HepG2 (cell line): ENCODE results near the gene ARFGAP3. TPM values are rescaled to one million over a fixed set of nuclear protein-coding genes. Genes with fewer than 3 reads are reported as not detected.

Source experiments
- ESRRA ChIP-seq: sonication (generic); formaldehyde crosslinking; IDR thresholded peaks from 2 replicates; pipeline ENCODE4 v1.5.1; 2020; ENCODE audit warnings: mild to moderate bottlenecking, low read depth, missing genetic modification reagents
- ZC3H13 ChIP-seq: sonication (generic); formaldehyde crosslinking; IDR thresholded peaks from 2 replicates; pipeline ENCODE4 v1.8.1; 2023; ENCODE audit warnings: mild to moderate bottlenecking, missing genetic modification reagents, moderate library complexity
- polyA plus RNA-seq, 8 experiments: library from polyadenylated mRNA; depleted of rRNA in 3 of 8; stranded (reverse) in 7 of 8; unstranded in 1 of 8; fragments of >200 nt; fragmentation: Illumina TruSeq in 4 of 8; extraction: Trizol in 4 of 8; gene quantifications; 2 replicates each; pipeline versions ENCODE4 v1.2.1 to v1.2.3, GENCODE V29; 2011 to 2016; ENCODE audit warnings: low read depth in 4 of 8, missing spikeins in 1 of 8, mixed read lengths in 1 of 8; ENCODE audit not compliant: insufficient read depth in 1 of 8
- total RNA-seq, 5 experiments: library from RNA; depleted of rRNA; stranded (reverse); fragments of >200 nt; fragmentation: Illumina TruSeq; extraction: Trizol; gene quantifications; 2 replicates each; pipeline ENCODE4 v1.2.3, GENCODE V29; 2016; ENCODE audit warnings: low read depth in 1 of 5
- TF ChIP-seq, protein P1 (sequence below), 2 experiments: fragments of 450-650 bp in 1 of 2; sonication (generic) in 1 of 2; formaldehyde crosslinking in 1 of 2; IDR thresholded peaks; 2 replicates each; pipeline versions ENCODE4 v1.6.1 to v1.8.0; 2016 to 2022; ENCODE audit warnings: antibody characterized with exemption in 1 of 2, mild to moderate bottlenecking in 1 of 2, missing genetic modification reagents in 1 of 2
- TF ChIP-seq, protein P2 (sequence below): sonication (generic); formaldehyde crosslinking; IDR thresholded peaks from 2 replicates; pipeline ENCODE4 v1.4.0; 2020; ENCODE audit warnings: mild to moderate bottlenecking, missing genetic modification reagents

Gene ARFGAP3
- total and polyA plus RNA-seq, 2 of the 13 experiments (the other 11 are each of a cell fraction or from before 2014, with no cell fraction given): 41.7 to 61.6 TPM

DNA sequence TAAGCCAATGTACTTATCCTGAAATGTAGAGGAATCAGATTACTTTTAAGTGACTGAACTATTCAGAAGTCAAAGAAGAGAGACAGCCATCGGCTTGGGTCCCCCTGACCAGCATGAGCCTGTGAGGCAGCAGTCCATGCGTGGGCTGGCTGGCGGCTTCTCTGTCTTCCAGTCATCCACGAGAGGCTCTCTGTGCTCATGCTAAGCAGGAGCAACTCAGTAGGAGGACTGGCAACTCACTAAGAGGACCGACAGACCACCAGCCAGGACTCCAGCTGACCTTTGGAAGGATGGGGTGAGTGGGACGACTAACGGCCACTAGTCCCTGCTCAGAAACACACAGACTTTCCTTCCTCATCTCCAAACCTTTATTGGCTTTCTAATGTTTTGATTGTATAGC is 43.6 kb downstream of the ARFGAP3 start (continued):
- TF ChIP-seq, protein P1, sequence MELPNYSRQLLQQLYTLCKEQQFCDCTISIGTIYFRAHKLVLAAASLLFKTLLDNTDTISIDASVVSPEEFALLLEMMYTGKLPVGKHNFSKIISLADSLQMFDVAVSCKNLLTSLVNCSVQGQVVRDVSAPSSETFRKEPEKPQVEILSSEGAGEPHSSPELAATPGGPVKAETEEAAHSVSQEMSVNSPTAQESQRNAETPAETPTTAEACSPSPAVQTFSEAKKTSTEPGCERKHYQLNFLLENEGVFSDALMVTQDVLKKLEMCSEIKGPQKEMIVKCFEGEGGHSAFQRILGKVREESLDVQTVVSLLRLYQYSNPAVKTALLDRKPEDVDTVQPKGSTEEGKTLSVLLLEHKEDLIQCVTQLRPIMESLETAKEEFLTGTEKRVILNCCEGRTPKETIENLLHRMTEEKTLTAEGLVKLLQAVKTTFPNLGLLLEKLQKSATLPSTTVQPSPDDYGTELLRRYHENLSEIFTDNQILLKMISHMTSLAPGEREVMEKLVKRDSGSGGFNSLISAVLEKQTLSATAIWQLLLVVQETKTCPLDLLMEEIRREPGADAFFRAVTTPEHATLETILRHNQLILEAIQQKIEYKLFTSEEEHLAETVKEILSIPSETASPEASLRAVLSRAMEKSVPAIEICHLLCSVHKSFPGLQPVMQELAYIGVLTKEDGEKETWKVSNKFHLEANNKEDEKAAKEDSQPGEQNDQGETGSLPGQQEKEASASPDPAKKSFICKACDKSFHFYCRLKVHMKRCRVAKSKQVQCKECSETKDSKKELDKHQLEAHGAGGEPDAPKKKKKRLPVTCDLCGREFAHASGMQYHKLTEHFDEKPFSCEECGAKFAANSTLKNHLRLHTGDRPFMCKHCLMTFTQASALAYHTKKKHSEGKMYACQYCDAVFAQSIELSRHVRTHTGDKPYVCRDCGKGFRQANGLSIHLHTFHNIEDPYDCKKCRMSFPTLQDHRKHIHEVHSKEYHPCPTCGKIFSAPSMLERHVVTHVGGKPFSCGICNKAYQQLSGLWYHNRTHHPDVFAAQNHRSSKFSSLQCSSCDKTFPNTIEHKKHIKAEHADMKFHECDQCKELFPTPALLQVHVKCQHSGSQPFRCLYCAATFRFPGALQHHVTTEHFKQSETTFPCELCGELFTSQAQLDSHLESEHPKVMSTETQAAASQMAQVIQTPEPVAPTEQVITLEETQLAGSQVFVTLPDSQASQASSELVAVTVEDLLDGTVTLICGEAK (IDR thresholded peaks at IDR 0.05): no peak
- TF ChIP-seq, protein P1 (CRISPR knock-in tag; IDR thresholded peaks at IDR 0.05): no peak
- TF ChIP-seq, protein P2, sequence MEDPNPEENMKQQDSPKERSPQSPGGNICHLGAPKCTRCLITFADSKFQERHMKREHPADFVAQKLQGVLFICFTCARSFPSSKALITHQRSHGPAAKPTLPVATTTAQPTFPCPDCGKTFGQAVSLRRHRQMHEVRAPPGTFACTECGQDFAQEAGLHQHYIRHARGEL (CRISPR knock-in tag): no peak
- no peak for TF ChIP-seq ESRRA (CRISPR knock-in tag)
- no peak for TF ChIP-seq ZC3H13
